Measurements from ENCODE around the gene CHRM2.
"Not testable (repeated sequence)": the region's sequence is repeated elsewhere in the genome, so short reads cannot be mapped to it uniquely, and the experiment has no call there.

The CHRM2 gene

GRCh38 chr7:136868496-136869000 lies at the start of gene CHRM2:
TSS of gene CHRM2 (plus strand) at chr7:136868652. CDS start at chr7:137014866, 146,214 bp downstream.
- DNase-seq = no peak

- not testable (repeated sequence) for DNase-seq
Measured at GRCh38 chr7:136831398-136831797, 37.1 kb upstream of the CHRM2 start.

DNA sequence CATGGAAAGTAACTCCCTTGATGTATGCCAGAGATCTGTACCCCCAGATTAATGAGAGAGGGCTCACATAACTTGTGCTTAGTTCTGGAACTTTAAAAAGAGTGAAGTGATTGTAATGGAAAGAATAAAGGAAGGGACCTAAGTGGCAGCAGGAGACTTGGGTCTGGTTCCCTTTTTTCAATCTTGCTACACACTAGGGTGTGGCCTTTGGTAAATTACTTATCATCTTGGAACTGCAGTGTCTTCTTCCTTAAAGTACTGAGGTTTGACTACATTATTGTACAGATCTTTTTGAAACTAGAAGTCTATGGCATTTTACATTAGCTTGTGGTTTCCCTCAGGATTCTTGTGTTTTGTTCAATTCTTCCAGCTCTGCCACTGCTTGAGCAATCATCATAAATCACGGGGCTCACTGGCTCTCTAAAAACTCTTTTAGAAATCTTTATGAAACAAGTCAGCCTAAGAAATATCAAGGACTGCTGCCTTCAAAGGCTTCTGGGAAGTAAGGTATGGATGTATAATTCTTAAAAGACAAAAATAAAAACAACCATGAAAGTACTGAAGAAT lies 22.5 kb upstream of the CHRM2 start:
- DNase-seq = no peak

DNA sequence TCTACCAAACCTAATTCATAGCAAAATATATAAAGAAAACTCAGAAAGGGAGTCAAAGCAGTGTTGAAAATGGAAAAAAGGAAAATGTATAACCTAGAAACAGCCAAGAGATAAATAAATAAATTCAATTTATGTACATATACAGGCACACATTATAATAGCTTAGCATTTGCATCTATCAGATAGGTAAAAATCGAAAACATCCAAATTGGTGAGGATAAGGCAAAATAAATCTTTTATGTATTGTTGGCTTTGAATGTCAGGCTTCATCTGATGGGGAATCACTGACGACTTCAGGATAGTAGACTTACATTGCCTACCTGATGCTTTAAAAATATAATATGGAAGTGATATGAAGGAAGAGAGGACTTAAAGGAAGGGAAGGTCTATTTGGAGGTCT lies 20.6 kb upstream of the CHRM2 start:
- no peak for DNase-seq

GRCh38 chr7:136853654-136854053 lies 14.8 kb upstream of the CHRM2 start:
- DNase-seq = no peak

DNA sequence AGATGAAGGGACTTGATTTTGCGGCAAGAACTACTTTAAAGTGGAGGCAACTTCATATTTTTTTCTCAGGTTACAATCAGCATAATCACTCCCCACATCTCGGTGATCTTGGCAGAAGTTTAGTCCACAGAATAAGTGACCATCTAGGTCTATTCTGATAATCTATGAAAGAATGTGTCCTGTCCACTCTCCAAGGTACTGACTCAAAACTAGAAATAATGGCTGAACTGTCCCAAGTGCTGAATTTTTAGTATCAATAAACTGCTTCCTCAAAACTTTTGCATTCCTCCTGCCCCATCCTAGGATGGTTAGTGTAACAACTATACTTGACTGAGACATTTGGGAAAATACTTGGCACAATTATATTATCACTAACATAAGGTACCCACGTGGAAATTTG lies 10.9 kb upstream of the CHRM2 start:
- no peak for DNase-seq

- DNase-seq = no peak
Measured at GRCh38 chr7:136859803-136860202, 8.6 kb upstream of the CHRM2 start.

DNA sequence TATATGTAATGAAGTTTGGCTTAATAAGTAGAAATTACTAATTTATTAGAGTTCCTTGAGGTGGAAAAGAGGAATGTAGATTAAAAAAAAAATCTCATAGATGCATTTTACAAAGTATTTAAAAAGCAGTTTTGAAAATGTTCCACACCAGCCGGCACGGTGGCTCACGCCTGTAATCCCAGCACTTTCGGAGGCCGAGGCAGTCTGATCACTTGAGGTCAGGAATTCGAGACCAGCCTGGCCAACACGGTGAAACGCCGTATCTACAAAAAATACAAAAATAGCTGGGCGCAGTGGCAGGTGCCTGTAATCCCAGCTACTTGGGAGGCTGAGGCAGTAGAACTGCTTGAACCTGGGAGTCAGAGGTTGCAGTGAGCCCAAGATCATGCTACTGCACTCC lies 3.2 kb upstream of the CHRM2 start:
- DNase-seq = no peak

DNA sequence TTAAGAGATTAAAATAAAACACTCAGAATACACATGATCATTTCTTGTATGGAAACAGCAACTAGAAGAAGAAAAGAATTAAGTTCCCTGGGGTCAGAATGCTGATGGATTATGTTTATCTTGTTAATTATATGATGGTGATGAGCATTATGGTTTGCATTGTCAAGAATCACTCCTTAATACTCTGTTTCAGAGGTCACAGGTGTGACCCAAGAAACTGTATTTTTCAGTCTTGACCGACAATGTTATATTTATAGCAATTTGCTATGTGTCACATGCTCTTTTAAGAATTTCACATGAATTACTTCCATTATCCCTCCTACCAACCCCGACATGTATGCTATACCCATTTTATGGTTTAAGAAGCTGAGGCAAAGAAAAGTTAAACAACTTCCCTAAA lies 2.7 kb upstream of the CHRM2 start:
- DNase-seq = no peak

DNA sequence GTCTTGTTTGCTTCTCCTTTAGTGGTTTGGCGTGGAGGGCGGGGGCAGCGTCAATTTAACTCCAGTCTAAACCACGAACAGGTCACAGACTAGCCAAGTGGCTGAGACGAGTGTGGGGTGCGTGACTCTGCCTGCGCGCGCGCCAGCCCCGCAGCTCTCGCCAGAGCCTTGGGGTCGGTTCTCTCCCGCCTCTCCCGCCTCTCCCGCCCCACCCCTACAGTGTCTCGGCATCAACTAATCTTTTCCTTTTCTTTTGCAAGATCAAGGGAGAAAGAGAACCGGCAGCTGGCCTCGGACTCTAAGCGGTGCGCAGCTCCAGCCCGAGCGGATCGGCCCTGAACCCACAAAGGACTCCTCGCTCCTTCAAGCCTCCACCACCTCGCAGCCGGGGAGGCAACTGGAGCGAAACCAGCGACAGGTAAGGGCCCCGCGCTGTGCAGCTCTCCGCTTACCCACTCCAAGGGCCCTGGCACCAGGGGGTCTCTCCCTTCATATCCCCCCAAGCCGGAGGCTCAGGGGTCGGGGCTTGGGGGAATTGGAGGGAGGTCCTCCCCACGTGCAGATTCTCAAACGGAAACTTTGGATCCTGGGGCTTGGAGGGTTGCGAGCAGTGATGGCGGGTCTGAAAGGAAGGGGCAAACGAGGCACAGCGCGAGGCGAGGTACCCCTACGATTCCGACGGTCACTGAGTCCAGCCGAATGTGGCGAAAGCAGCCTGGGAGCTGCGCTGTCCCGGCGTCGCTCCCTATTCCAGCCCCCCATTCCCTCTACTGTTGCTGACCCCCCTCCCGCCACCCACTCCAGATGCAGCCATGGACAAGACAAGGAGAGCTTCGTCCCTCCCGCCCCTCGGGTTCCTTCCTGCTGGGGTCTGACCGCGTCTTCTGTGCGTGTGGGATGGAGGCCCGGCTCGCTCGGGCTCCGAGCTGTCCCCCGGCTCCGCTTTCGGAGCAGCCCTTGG lies 829 bp downstream of the CHRM2 start:
- DNase-seq = no peak

DNA sequence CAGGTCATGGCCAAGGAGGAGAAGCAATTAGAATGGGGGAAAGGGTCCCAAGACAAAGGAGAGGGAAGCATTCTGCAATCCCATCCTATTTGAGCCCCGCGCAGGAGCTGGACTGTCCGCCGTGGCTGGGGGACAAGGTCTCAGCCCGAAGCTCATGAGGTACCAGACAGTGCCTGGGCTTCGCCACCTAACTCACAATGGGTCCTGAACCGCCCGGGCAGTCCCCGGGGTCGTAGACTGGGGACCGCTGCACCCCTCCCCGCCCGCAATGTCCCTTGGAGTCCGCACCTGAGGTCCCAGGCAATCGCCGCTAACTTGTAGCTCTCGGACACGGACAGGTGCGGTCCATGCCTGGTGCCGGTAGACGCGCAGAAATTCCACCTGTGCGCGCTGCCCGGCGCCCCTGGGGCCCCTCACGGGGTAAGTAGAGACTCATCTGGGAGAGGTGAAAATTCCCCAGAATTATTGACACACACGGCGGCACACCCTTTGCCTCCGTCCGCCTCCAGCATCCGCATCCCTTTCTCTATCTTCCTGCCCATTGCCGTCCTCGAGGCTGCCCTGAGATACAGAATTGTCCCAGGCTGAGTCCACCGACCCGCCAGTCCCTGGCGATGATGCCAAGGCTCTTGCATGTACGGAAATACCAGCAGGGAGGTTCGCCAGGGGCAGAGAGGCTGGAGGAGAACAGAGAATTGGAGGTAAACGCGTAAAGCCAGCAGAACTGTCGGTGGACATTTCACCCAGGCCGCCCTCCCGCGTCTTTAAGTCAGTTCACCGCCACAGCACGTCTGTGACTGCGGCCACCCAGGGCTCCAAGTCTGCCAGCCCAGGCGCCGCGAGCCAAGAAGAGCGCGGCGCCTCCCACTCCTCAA lies 1.8 kb downstream of the CHRM2 start:
- no peak for DNase-seq

GRCh38 chr7:136870866-136871487 lies 2.5 kb downstream of the CHRM2 start:
- DNase-seq = no peak

DNA sequence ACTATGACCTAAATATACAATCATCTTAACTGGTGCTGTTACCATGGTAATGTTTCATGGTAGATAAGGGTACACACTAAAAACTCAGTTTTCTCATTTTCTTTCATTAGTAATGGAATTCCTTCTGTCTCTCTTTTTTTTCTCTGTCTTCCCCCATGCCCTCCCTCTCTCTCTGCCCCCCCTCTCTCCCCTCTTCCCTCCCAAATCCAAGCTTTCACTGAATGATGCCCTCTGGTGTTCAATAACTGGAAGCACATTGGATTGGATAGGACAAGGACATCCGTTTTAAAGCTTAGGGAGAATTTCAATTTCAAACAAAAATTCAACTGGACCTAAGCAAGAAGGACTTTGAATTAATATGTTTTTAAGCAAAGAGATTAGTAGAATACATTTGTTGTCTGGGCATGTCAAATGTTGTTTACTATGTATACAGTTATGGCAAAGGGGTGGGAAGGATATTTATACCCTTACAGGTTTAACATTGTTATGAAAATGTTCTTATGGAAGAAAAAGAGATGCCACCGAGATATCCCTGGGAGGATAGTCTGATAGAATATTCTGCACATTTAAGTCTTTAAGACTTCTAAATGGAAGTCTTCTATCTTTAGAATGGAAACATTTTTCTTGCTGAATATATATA lies 6.1 kb downstream of the CHRM2 start:
- no peak for DNase-seq

DNA sequence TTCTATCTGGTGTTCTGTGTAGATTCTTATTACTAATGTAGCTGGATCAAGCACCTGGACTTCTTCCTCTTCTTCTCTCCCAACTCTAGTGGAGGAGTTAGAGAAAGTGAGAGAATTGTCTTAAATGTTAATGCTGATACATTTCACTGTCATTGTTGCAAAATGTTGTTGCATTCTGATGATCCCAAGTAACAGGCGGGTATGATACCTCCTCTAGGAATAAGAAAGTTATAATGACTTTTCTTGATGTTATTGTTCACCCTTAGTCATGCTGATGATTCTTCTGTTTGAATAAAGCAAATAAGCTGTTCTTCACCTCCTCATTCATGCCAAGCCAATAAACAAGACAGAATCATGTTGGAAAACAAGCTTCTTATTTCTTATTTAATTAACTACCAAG lies 9.1 kb downstream of the CHRM2 start:
- no peak for DNase-seq

DNA sequence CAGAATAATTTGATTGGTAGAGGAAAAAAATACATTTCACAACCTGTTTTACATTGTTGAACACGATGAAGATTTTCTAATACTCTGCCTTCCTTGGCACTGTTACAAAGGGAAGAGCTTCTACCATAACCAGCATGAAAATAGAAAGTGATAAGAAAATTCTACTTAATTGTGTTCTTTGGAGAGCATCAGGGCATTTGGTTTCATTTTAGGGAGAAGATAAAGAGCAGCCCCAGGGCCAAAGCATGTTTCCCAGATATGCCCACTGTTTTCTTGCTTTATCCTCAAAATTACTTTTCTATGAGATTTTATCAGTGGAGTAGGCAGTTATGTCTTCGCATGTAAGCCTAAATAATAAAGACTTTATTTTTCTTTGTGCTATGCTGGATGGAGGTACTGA lies 9.5 kb downstream of the CHRM2 start:
- no peak for DNase-seq

DNA sequence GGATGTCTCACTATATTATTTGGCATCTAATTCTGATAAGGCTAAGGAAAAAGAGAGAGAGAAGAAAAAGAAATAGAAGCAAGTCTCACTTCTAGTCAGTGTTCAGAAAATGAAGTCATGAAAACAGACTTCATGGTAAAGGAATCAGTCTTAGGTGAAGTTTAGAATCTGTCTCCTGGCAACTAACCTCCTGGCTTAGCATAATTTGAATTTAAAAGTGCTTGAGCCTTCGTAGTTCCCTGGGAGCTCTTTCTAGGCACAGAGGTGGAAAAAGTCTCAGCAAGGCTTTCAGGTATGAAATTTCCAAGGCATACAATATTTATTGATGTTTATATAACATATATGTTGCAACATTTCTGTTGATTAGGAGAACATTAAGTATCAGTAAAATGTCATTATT lies 10.4 kb downstream of the CHRM2 start:
- no peak for DNase-seq

DNA sequence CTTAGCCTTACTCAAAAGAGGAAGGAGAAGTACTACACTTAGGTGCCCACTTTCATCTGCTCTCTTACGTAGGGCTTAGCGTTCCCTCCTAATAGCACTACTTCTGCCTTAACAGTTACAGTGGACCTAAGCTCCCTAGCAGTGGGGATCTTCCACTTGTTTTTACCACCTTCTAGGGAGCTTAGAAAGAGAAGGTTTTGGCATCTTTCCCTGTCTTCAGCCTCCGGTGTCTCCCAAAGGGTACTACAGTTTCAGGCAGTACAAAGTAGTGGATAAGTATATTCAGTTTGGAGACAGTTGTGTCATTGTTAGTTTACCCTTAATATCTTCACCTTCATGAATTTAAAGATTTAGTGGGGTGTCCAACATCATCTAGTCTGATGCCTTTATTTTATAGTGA lies 14.6 kb downstream of the CHRM2 start:
- no peak for DNase-seq

GRCh38 chr7:136884492-136884891 lies 16.0 kb downstream of the CHRM2 start:
- no peak for DNase-seq

DNA sequence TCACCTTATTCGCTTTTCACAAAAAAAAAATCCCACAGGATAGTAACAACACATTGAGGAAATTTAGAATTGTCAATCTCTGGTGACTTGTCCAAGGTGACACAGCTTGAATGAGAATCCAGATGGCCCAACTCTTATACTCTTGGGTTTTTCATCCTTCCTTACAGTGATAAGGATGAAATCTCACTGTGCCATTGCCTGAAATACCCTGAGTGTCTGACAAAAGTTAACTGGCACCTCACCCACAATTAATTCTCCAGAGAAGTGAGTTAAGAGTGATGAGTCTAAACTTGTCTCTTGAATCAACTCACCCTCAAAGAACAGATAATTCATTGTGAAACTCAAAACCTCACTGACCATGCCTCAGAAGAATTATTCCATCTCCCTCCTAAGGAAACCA lies 18.9 kb downstream of the CHRM2 start:
- no peak for DNase-seq

DNA sequence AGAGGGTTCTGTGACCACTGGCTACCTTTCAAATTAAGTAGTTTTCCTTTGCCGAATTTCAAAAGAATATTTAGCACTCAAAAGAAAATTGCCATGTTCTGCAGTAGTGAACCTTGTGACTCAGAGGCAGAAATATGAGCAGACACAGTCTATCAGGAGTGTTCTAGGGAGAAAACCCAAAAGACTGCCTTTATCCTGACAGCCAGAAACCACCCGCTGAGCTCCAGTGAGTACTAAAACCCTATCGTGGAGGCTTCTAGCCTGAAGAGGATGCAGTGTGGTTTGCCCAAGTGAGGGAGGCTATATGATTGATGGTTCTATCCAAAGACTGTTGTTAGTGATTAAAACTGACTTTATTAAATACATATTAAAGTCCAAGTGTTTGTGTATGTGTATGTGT lies 21.9 kb downstream of the CHRM2 start:
- no peak for DNase-seq

DNA sequence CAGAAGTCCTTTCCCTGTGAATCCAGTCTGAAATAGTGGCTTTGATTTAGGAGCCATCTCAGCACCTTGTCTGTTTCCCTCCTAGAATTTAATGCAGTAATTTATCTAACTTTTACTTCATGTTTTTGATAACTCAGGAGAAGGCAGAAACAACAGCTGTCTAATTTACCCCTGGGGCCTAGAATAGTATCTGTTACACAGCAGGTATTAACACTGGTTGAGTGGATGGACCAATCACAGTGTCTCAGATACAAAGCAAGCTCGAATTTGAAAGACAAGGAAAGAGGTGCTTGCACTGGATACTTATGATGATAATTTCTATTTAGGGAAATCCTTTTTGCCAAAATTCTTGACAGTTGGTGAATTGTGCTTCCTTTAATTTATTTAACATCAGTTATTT lies 23.4 kb downstream of the CHRM2 start:
- DNase-seq = no peak

GRCh38 chr7:136894789-136895188 lies 26.3 kb downstream of the CHRM2 start:
- no peak for DNase-seq

Data from stimulated activated CD4-positive, alpha-beta T cell treated with anti-CD3 and anti-CD28 coated beads, Interleukin-1b, Interleukin-23, amount 100 ng/mL, for 48 hours (primary cell).